ENCODE data around the gene USP47.

Gene USP47

GRCh38 chr11:11864803-11865202 lies 23.0 kb downstream of the USP47 start:
- Mint-ChIP-seq H3K27me3 (no peaks in the 10 kb centered on the region), H3K4me1 (peaks cover 25 to 52% of the 10 kb centered on the region in 2 donors), H3K9me3 (peaks cover 3 to 6% of the 10 kb centered on the region in 2 donors), H3K27ac (no peak overlapping the region), H3K4me3 (peak overlapping the region in 1 of 2 donors; percentile 15), H3K36me3 (peaks cover 3 to 21% of the 10 kb centered on the region in 2 donors)
- ATAC-seq (replicated peaks) (peak; percentile 69 to 70), DNase-seq (no peak)

- Mint-ChIP-seq H3K9me3 (peaks cover 3 to 6% of the 10 kb centered on the region in 2 donors), H3K27ac (no peak overlapping the region), H3K4me1 (peaks cover 27 to 53% of the 10 kb centered on the region in 2 donors), H3K36me3 (peaks cover 3 to 21% of the 10 kb centered on the region in 2 donors), H3K27me3 (no peaks in the 10 kb centered on the region), H3K4me3 (peak overlapping the region in 1 of 2 donors; percentile 15)
- ATAC-seq (replicated peaks) (no peak), DNase-seq (no peak)
Observed at GRCh38 chr11:11865449-11865848, 23.7 kb downstream of the USP47 start.

GRCh38 chr11:11866203-11866602 lies 24.4 kb downstream of the USP47 start:
- Mint-ChIP-seq H3K27ac (peak overlapping the region; percentile 53), H3K36me3 (peaks cover 3 to 21% of the 10 kb centered on the region in 2 donors), H3K4me3 (no peak overlapping the region), H3K9me3 (peaks cover 3 to 6% of the 10 kb centered on the region in 2 donors), H3K27me3 (no peaks in the 10 kb centered on the region), H3K4me1 (peaks cover 30 to 56% of the 10 kb centered on the region in 2 donors)
- ATAC-seq (replicated peaks) = no peak
- no peak for DNase-seq

- Mint-ChIP-seq H3K9me3 (peaks cover 3 to 6% of the 10 kb centered on the region in 2 donors), H3K36me3 (peaks cover 4 to 21% of the 10 kb centered on the region in 2 donors), H3K27ac (no peak overlapping the region), H3K4me3 (no peak overlapping the region), H3K4me1 (peaks cover 40 to 68% of the 10 kb centered on the region in 2 donors), H3K27me3 (no peaks in the 10 kb centered on the region)
- ATAC-seq (replicated peaks) (no peak), DNase-seq (no peak)
Observed at GRCh38 chr11:11867720-11868119, 25.9 kb downstream of the USP47 start.

- no peaks in the 10 kb centered on the region for H3K27me3 Mint-ChIP-seq
- H3K4me3 Mint-ChIP-seq = no peak overlapping the region
- ATAC-seq (replicated peaks) (no peak), DNase-seq (no peak)
- peaks cover 7 to 32% of the 10 kb centered on the region in 2 donors for H3K36me3 Mint-ChIP-seq
- peak overlapping the region; percentile 57 for H3K27ac Mint-ChIP-seq
- peaks cover 0 to 3% of the 10 kb centered on the region in 2 donors for H3K9me3 Mint-ChIP-seq
- peaks cover 25 to 57% of the 10 kb centered on the region in 2 donors for H3K4me1 Mint-ChIP-seq
Observed at GRCh38 chr11:11871991-11872401, 30.2 kb downstream of the USP47 start.

- Mint-ChIP-seq H3K27ac (peak overlapping the region; percentile 31), H3K4me1 (peaks cover 18 to 45% of the 10 kb centered on the region in 2 donors), H3K27me3 (no peaks in the 10 kb centered on the region), H3K4me3 (no peak overlapping the region), H3K9me3 (no peaks in the 10 kb centered on the region), H3K36me3 (peaks cover 4 to 26% of the 10 kb centered on the region in 2 donors)
- DNase-seq (no peak), ATAC-seq (replicated peaks) (no peak)
Observed at GRCh38 chr11:11876458-11876857, 34.7 kb downstream of the USP47 start.

- no peak overlapping the region for H3K27ac Mint-ChIP-seq
- no peaks in the 10 kb centered on the region for H3K27me3 Mint-ChIP-seq
- H3K9me3 Mint-ChIP-seq = peaks cover 0 to 3% of the 10 kb centered on the region in 2 donors
- ATAC-seq (replicated peaks) (no peak), DNase-seq (no peak)
- no peak overlapping the region for H3K4me3 Mint-ChIP-seq
- peaks cover 21 to 59% of the 10 kb centered on the region in 2 donors for H3K4me1 Mint-ChIP-seq
- peaks cover 10 to 31% of the 10 kb centered on the region in 2 donors for H3K36me3 Mint-ChIP-seq
Observed at GRCh38 chr11:11880179-11880578, 38.4 kb downstream of the USP47 start.

GRCh38 chr11:11882539-11882938 lies 40.8 kb downstream of the USP47 start:
- ATAC-seq (replicated peaks) = peak; percentile 69 to 80
- Mint-ChIP-seq H3K4me3 (no peak overlapping the region), H3K36me3 (peaks cover 29 to 43% of the 10 kb centered on the region in 2 donors), H3K4me1 (peaks cover 22 to 50% of the 10 kb centered on the region in 2 donors), H3K27me3 (no peaks in the 10 kb centered on the region), H3K27ac (no peak overlapping the region), H3K9me3 (peaks cover 0 to 3% of the 10 kb centered on the region in 2 donors)
- DNase-seq = no peak

- H3K27me3 Mint-ChIP-seq = no peaks in the 10 kb centered on the region
- peaks cover 21 to 47% of the 10 kb centered on the region in 2 donors for H3K4me1 Mint-ChIP-seq
- no peak overlapping the region for H3K4me3 Mint-ChIP-seq
- peaks cover 44 to 61% of the 10 kb centered on the region in 2 donors for H3K36me3 Mint-ChIP-seq
- H3K27ac Mint-ChIP-seq = no peak overlapping the region
- DNase-seq (no peak), ATAC-seq (replicated peaks) (no peak)
- peaks cover 0 to 3% of the 10 kb centered on the region in 2 donors for H3K9me3 Mint-ChIP-seq
Observed at GRCh38 chr11:11884351-11884750, 42.6 kb downstream of the USP47 start.

GRCh38 chr11:11884774-11885481 lies 43.2 kb downstream of the USP47 start:
- ATAC-seq (replicated peaks) = peak; percentile 89 to 92
- Mint-ChIP-seq H3K27me3 (no peaks in the 10 kb centered on the region), H3K27ac (peak overlapping the region; percentile 90), H3K4me1 (peaks cover 21 to 48% of the 10 kb centered on the region in 2 donors), H3K4me3 (peak overlapping the region in 1 of 2 donors; percentile 41), H3K36me3 (peaks cover 47 to 65% of the 10 kb centered on the region in 2 donors), H3K9me3 (peaks cover 0 to 3% of the 10 kb centered on the region in 2 donors)
- DNase-seq = peak; percentile 13

GRCh38 chr11:11894486-11894885 lies 52.7 kb downstream of the USP47 start:
- no peak for DNase-seq
- Mint-ChIP-seq H3K9me3 (no peaks in the 10 kb centered on the region), H3K36me3 (peaks cover 11 to 21% of the 10 kb centered on the region in 2 donors), H3K4me3 (no peak overlapping the region), H3K4me1 (peaks cover 0 to 5% of the 10 kb centered on the region in 2 donors), H3K27me3 (no peaks in the 10 kb centered on the region), H3K27ac (no peak overlapping the region)
- no peak for ATAC-seq (replicated peaks)

- Mint-ChIP-seq H3K4me3 (no peak overlapping the region), H3K27ac (no peak overlapping the region), H3K4me1 (no peaks in the 10 kb centered on the region), H3K36me3 (peaks cover 10 to 21% of the 10 kb centered on the region in 2 donors), H3K9me3 (no peaks in the 10 kb centered on the region), H3K27me3 (no peaks in the 10 kb centered on the region)
- DNase-seq (no peak), ATAC-seq (replicated peaks) (no peak)
Observed at GRCh38 chr11:11895672-11896071, 53.9 kb downstream of the USP47 start.

- peaks cover 0 to 2% of the 10 kb centered on the region in 2 donors for H3K4me1 Mint-ChIP-seq
- ATAC-seq (replicated peaks) = no peak
- no peak overlapping the region for H3K27ac Mint-ChIP-seq
- no peak for DNase-seq
- H3K36me3 Mint-ChIP-seq = peaks cover 10 to 19% of the 10 kb centered on the region in 2 donors
- no peak overlapping the region for H3K4me3 Mint-ChIP-seq
- no peaks in the 10 kb centered on the region for H3K27me3 Mint-ChIP-seq
- no peaks in the 10 kb centered on the region for H3K9me3 Mint-ChIP-seq
Observed at GRCh38 chr11:11898648-11899047, 56.9 kb downstream of the USP47 start.

- Mint-ChIP-seq H3K36me3 (peaks cover 12 to 23% of the 10 kb centered on the region in 2 donors), H3K27ac (no peak overlapping the region), H3K4me1 (peaks cover 0 to 2% of the 10 kb centered on the region in 2 donors), H3K27me3 (no peaks in the 10 kb centered on the region), H3K9me3 (no peaks in the 10 kb centered on the region), H3K4me3 (no peak overlapping the region)
- no peak for ATAC-seq (replicated peaks)
- DNase-seq = no peak
Observed at GRCh38 chr11:11899401-11899800, 57.6 kb downstream of the USP47 start.

GRCh38 chr11:11901929-11902328 lies 60.2 kb downstream of the USP47 start:
- no peak for ATAC-seq (replicated peaks)
- no peaks in the 10 kb centered on the region for H3K27me3 Mint-ChIP-seq
- peaks cover 12 to 27% of the 10 kb centered on the region in 2 donors for H3K36me3 Mint-ChIP-seq
- DNase-seq = no peak
- H3K27ac Mint-ChIP-seq = no peak overlapping the region
- H3K4me1 Mint-ChIP-seq = peaks cover 0 to 2% of the 10 kb centered on the region in 2 donors
- H3K9me3 Mint-ChIP-seq = no peaks in the 10 kb centered on the region
- H3K4me3 Mint-ChIP-seq = no peak overlapping the region
